Measurements from ENCODE around the gene DVL2.

- TF ChIP-seq CTCF (IDR thresholded peaks at IDR 0.05; ENCODE audit: low read length) (no peak), EZH2 (IDR thresholded peaks at IDR 0.05; ENCODE audit: borderline replicate concordance, low read length) (no peak)
Observed at GRCh38 chr17:7183433-7184090, 50.8 kb downstream of the DVL2 start.

Measured in OCI-LY1 (cell line).